Measurements from ENCODE around the gene CD200R1. TPM values are rescaled to one million over a fixed set of nuclear protein-coding genes. Genes with fewer than 3 reads are reported as not detected.

Gene CD200R1
- total RNA-seq, 1 experiment from 2014 or later: not detected

- no peak for TF ChIP-seq ZFX (IDR thresholded peaks at IDR 0.05)
- TF ChIP-seq SRF (IDR thresholded peaks at IDR 0.05; ENCODE audit: low read depth): no peak
- no peak for TF ChIP-seq EGR1 (IDR thresholded peaks at IDR 0.05; ENCODE audit: low read depth)
- TF ChIP-seq TCF7L2 (IDR thresholded peaks at IDR 0.05; ENCODE audit: borderline replicate concordance, extremely low read depth, insufficient read depth, insufficient read length): no peak
- TF ChIP-seq, protein P1, sequence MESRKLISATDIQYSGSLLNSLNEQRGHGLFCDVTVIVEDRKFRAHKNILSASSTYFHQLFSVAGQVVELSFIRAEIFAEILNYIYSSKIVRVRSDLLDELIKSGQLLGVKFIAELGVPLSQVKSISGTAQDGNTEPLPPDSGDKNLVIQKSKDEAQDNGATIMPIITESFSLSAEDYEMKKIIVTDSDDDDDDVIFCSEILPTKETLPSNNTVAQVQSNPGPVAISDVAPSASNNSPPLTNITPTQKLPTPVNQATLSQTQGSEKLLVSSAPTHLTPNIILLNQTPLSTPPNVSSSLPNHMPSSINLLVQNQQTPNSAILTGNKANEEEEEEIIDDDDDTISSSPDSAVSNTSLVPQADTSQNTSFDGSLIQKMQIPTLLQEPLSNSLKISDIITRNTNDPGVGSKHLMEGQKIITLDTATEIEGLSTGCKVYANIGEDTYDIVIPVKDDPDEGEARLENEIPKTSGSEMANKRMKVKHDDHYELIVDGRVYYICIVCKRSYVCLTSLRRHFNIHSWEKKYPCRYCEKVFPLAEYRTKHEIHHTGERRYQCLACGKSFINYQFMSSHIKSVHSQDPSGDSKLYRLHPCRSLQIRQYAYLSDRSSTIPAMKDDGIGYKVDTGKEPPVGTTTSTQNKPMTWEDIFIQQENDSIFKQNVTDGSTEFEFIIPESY (IDR thresholded peaks at IDR 0.05; ENCODE audit: extremely low read depth, insufficient replicate concordance, low read length): no peak
- intact Hi-C loops (cut with micrococcal nuclease): loop anchor here (10.0 kb wide), 1 partner anchor 861 kb away; no protein-coding TSS in a partner anchor
These were observed 1.1 kb upstream of the CD200R1 start for GRCh38 chr3:112976001-112976400.

GRCh38 chr3:112974178-112974517, 755 bp downstream of the CD200R1 start:
- no peak overlapping the region for H3K9ac ChIP-seq (ENCODE audit: low read length)
- CTCF ChIA-PET: no interaction called here
- H3K4me1 ChIP-seq (ENCODE audit: control insufficient read depth in 1 of 2, insufficient read depth in 2 of 2, low read length in 2 of 2): no peaks in the 10 kb centered on the region
- H3K4me2 ChIP-seq (ENCODE audit: low read length): no peak overlapping the region
- intact Hi-C loops (cut with micrococcal nuclease): loop anchor here (10.0 kb wide), 1 partner anchor 859 kb away; no protein-coding TSS in a partner anchor
- no peaks in the 10 kb centered on the region for H3K9me3 ChIP-seq (ENCODE audit: control insufficient read depth in 1 of 2, insufficient read depth in 1 of 2, low read depth in 1 of 2, low read length in 2 of 2)
- no peak overlapping the region for H3K27ac ChIP-seq (ENCODE audit: low read depth, low read length)
- no TSS peak for BruUV-seq (replicated peaks)
- POLR2A ChIA-PET: no interaction called here
- RAD21 ChIA-PET (ENCODE audit: low non-redundant PET in 1 of 2, low total read pairs in 2 of 2, uncharacterized antibody in 2 of 2, unreplicated experiment in 2 of 2): no interaction called here
- H3K36me3 ChIP-seq (ENCODE audit: control insufficient read depth in 1 of 2, insufficient read depth in 2 of 2, low read length in 2 of 2): no peaks in the 10 kb centered on the region
- H2AFZ ChIP-seq (ENCODE audit: low read depth, low read length, poor library complexity, severe bottlenecking): no peak overlapping the region
- H4K20me1 ChIP-seq (ENCODE audit: insufficient read depth): no peaks in the 10 kb centered on the region
- ATAC-seq: no peak
- H3K9me2 ChIP-seq (ENCODE audit: insufficient read depth): no peaks in the 10 kb centered on the region
- no peaks in the 10 kb centered on the region for H3K79me2 ChIP-seq (ENCODE audit: insufficient read depth, low read length)
- DNase-seq (ENCODE audit: low read depth, low spot score): no peak
- no peak overlapping the region for H3K4me3 ChIP-seq (replicated peaks in 1 of 2; ENCODE audit: low read depth in 1 of 2, low read length in 2 of 2)
- 0 out of 2 replicates have a peak, but pooled peaks cover 4% of the 10 kb centered on the region for H3K27me3 ChIP-seq (ENCODE audit: insufficient read depth, low read length)
- TF ChIP-seq, protein P2, sequence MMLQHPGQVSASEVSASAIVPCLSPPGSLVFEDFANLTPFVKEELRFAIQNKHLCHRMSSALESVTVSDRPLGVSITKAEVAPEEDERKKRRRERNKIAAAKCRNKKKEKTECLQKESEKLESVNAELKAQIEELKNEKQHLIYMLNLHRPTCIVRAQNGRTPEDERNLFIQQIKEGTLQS (IDR thresholded peaks at IDR 0.05): no peak
- TF ChIP-seq MAX (IDR thresholded peaks at IDR 0.05): no peak
- TF ChIP-seq, protein P3, sequence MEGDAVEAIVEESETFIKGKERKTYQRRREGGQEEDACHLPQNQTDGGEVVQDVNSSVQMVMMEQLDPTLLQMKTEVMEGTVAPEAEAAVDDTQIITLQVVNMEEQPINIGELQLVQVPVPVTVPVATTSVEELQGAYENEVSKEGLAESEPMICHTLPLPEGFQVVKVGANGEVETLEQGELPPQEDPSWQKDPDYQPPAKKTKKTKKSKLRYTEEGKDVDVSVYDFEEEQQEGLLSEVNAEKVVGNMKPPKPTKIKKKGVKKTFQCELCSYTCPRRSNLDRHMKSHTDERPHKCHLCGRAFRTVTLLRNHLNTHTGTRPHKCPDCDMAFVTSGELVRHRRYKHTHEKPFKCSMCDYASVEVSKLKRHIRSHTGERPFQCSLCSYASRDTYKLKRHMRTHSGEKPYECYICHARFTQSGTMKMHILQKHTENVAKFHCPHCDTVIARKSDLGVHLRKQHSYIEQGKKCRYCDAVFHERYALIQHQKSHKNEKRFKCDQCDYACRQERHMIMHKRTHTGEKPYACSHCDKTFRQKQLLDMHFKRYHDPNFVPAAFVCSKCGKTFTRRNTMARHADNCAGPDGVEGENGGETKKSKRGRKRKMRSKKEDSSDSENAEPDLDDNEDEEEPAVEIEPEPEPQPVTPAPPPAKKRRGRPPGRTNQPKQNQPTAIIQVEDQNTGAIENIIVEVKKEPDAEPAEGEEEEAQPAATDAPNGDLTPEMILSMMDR (IDR thresholded peaks at IDR 0.05 in 2 of 3, conservative IDR thresholded peaks at IDR 0.05 in 1 of 3; ENCODE audit: borderline replicate concordance in 1 of 3, insufficient read depth in 1 of 3, low read depth in 2 of 3, low read length in 2 of 3): no peak
- TF ChIP-seq SRF (IDR thresholded peaks at IDR 0.05; ENCODE audit: low read depth): no peak
- no peak for TF ChIP-seq ELF1 (IDR thresholded peaks at IDR 0.05; ENCODE audit: borderline replicate concordance, low read depth)
- TF ChIP-seq CBX3 (IDR thresholded peaks at IDR 0.05; ENCODE audit: low read depth): no peak
- no peak for TF ChIP-seq POLR2AphosphoS5 (IDR thresholded peaks at IDR 0.05; ENCODE audit: low read depth, low read length)
- no peak for TF ChIP-seq RAD21 (IDR thresholded peaks at IDR 0.05; ENCODE audit: low read depth)
- no peak for TF ChIP-seq JUND (IDR thresholded peaks at IDR 0.05)
- no peak for TF ChIP-seq SIN3A (IDR thresholded peaks at IDR 0.05; ENCODE audit: low read depth)
- no peak for TF ChIP-seq FOSL1 (IDR thresholded peaks at IDR 0.05; ENCODE audit: low read depth)
- no peak for TF ChIP-seq ZNF274 (IDR thresholded peaks at IDR 0.05; ENCODE audit: low read depth, low read length)

More at GRCh38 chr3:112976001-112976400, 1.1 kb upstream of the CD200R1 start:
- H3K9ac ChIP-seq (ENCODE audit: low read length): no peak overlapping the region
- no peak overlapping the region for H3K4me2 ChIP-seq (ENCODE audit: low read length)
- H3K79me2 ChIP-seq (ENCODE audit: insufficient read depth, low read length): no peaks in the 10 kb centered on the region
- no peak overlapping the region for H3K27ac ChIP-seq (ENCODE audit: low read depth, low read length)
- H3K9me2 ChIP-seq (ENCODE audit: insufficient read depth): no peaks in the 10 kb centered on the region
- ChIA-PET CTCF (no interaction called here), RAD21 (ENCODE audit: low non-redundant PET in 1 of 2, low total read pairs in 2 of 2, uncharacterized antibody in 2 of 2, unreplicated experiment in 2 of 2) (no interaction called here), POLR2A (no interaction called here)
- no peak overlapping the region for H3K4me3 ChIP-seq (replicated peaks in 1 of 2; ENCODE audit: low read depth in 1 of 2, low read length in 2 of 2)
- no peak for ATAC-seq
- no peaks in the 10 kb centered on the region for H3K9me3 ChIP-seq (ENCODE audit: control insufficient read depth in 1 of 2, insufficient read depth in 1 of 2, low read depth in 1 of 2, low read length in 2 of 2)
- no peaks in the 10 kb centered on the region for H3K36me3 ChIP-seq (ENCODE audit: control insufficient read depth in 1 of 2, insufficient read depth in 2 of 2, low read length in 2 of 2)
- 0 out of 2 replicates have a peak, but pooled peaks cover 4% of the 10 kb centered on the region for H3K27me3 ChIP-seq (ENCODE audit: insufficient read depth, low read length)
- H3K4me1 ChIP-seq (ENCODE audit: control insufficient read depth in 1 of 2, insufficient read depth in 2 of 2, low read length in 2 of 2): no peaks in the 10 kb centered on the region
- DNase-seq (ENCODE audit: low read depth, low spot score): no peak
- H4K20me1 ChIP-seq (ENCODE audit: insufficient read depth): no peaks in the 10 kb centered on the region
- BruUV-seq (replicated peaks): no TSS peak
- no peak overlapping the region for H2AFZ ChIP-seq (ENCODE audit: low read depth, low read length, poor library complexity, severe bottlenecking)

All from HCT116 (cell line).